SIG-M5 treated with dmso at 0.1 percent for 504 hours (cell line): ENCODE results near the gene BABAM2.

Source experiments
- DNase-seq: peaks from one replicate; lab custom pipeline; 2025; ENCODE audit not compliant: unreplicated experiment; lab: John Stamatoyannopoulos, UW

BABAM2 gene

DNA sequence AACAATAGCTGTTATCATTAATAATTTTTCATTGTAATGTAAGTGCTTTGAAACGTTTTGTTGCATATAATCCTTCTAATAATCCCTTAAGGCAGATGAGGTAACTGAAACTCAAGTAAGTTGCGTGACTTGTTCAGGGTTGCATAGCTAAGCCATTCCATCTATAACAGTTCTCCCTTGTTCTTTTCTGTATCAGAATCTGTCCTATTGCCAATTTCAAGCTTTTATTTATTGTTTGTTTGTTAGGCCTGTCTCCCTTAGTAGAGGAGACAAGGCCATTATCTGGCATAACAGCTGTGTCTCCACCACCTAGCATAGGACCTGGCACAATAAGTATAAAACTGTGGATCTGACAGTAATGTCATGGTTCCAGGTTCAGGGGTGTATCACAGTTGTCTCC is 19.4 kb downstream of the BABAM2 start:
- no peak for DNase-seq

DNA sequence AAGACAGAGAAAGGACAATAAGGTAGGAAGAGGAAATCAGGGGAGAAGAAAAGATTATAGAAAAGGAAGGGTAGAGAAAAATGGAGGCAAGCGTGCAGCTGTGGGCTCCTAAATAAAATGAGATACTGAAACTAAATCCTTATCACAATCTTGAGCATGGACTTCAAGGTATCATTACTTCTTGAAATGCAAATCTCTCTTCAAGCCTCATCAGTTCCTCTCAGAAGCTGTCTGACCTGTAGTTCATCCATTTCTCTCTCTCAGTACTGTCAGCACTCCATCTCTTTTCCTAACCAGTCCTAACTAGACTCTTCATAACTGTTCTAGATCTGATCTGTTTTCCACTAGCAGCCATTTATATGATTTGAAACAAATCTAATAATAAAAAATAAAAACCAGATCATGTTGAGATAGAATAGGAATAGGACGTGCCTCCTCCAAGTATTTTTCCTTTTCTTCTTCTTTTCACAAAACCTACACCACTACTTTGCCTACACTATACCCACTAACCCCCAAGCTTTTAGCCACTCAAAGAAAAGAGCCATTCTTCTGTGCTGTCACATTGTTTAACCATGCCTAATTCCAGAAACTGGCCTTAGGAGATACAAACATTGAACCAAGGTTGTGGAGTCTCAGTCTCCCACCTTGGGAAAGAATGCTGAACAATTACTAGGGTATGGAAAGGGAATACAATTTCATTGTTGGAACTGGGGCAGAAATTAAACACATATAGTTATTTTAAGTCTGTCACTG is 21.1 kb downstream of the BABAM2 start:
- no peak for DNase-seq

DNA sequence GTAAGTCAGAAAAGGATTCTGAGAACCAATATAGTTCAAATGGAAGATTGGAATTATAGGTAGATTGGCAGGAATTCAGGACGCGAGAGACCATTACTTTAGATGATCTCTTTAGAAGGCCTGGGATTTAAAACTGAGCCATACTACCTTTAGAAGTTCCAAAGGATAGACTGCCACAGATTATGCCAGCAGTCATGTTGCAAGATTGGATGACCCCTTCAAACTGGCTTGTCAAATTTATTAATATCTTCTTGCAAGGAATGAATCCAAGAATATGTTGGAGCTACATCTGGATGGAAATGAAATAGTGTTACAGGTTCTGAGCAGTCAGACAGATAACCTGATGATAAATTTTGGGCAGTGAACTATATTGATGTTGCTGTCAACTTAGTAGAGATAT is 22.0 kb downstream of the BABAM2 start:
- no peak for DNase-seq

DNA sequence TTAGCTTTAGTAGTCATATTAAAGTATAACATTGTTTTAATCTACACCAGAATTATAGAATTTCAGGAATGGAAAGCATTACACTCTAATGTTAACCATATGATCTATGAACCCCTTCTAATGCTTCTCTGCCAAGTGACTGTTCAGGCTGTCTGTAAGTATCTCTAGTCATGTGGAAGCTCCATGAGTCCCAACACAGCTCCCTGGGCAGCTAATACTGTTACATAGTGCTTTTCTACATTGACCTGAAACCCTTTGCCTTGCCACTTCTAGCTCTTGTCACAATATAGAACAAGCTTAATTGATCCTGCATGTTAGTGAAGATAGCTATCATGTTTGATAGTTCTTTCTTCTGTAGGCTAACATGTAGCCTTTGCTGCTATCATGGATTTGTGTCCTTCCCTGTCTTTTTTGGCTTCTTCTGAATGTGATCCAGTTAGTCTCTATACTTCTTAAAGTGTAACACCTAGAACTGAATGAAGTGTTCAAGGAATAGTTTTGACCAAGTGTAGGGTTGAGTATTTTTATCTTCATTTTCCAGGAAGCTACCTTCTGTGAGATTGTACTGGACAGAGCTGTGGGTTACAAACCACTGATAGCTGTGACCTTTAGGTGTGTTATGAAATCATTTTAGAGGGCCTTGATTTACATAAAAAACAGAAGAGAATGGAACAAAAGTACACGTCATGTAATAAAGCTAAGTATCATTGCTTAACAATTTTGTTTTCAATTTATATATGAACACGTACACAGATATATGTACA is 23.7 kb downstream of the BABAM2 start:
- DNase-seq = no peak

DNA sequence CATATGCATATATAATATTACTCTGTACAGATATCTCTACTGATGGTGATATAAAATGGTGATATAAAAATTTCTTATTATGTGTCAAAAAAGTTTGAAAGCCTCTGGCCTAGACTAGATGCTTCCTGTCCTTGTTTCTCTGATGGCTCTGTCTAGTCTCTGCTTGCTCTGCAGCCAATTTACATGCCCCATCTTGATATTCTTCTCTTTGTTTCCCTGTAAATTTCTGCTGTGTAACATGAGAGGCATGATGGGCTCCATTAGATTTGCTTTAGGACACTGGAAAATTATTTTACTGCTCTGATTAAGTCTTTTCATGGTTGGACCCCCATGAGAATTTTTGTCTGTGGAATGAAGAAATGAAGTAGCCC is 24.3 kb downstream of the BABAM2 start:
- DNase-seq = no peak

DNA sequence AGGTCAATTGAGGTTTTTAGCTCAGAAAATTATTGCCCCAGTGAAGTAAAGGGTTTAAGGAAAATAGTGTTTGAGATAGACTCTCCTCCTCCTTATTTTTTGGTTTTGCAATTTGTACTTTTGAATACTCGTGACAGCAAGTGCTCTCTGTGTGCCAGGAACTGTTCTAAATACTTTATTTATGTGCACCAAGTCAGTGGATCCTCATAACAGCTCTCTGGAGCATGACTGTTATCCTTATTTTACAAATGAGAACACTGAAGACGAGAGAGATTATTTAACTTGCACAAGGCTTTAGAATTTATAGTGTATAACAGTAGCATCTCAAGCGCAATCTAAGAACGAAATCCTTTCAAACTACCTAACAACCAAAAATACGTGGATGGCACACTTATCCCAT is 24.7 kb downstream of the BABAM2 start:
- DNase-seq = no peak

DNA sequence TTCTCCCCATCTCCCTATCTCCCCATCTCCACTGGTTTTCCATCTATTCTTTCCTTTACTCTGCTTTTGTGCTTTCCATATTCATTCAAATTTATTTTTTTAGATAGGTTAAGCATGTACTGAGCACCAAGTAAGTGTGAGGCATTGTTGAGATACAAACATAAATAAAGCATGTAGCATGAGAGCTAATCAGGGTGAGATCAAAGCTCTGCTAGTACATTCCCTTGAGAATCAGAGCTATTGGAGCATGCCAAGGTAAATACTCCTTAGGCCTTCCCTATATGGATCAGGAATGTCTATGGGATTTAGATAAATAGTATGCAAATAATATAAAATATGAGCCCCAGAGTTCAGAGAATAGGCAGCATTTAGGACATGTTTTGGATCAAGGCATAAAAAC is 25.3 kb downstream of the BABAM2 start:
- no peak for DNase-seq

DNA sequence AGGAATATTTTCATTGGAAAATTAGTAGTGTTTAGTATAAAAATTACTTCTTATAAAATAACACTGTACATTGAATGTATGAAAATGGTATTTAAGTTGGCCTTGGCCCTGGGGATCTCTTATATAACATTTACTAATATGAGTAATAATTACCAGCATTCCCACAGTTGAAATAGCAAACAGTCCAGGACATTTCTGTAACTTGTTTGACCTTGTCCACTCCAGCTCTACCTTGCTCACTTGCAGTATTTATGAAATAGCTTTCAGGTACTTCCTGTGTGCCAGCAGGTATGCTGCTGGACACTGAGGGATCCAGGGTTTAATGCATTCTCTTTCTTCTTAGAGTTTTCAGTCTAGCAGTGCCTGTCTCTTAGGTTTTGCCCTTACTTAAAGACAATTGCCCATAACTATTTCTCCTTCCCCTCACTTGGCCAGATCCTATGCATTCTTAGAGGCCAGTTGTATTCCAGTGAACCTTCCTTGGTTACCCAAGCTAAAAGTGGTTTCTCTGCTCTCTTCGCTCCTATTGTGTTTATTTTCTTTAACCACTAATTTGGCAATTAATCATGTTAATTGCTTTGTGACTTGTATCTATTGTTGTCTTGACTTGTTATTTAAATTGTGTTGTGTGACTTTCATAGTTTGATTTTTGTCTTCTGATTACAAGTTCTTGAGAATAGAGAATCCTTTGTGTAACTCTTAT is 25.9 kb downstream of the BABAM2 start:
- DNase-seq = no peak

DNA sequence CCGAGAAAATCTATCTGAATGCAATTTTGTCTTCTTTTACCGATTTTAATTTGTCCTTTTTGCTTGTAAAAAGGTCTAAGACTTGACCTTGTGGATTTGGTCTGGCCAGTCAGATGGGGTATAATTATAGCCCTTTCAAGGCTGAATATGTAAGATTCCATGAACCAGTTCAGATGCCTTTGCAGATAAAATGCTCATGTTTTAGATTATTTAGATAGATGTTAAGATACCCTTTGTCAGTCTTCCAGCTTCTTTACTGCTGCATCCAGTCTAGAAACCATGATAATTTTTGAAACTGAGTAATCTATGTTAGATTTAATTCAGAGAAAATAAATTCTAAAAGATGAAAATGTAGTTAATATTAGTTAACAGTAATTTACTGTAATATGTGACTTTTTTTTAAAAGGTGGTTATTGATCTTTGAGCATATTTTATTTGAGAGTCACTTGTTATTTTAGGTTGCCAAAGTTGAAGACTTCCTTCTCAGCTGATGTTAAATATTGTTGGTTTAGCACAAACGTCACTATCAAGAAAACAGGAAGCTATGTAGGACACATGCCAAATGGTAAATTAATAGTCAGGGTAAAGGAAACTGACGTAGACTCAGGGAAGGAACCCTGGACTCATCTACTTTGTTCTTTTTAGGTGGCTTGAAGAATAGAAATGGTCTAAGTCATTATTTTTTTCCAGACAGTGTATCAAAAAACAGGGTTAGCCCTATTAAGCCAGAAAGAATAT is 29.8 kb downstream of the BABAM2 start:
- peak; percentile 19 for DNase-seq

DNA sequence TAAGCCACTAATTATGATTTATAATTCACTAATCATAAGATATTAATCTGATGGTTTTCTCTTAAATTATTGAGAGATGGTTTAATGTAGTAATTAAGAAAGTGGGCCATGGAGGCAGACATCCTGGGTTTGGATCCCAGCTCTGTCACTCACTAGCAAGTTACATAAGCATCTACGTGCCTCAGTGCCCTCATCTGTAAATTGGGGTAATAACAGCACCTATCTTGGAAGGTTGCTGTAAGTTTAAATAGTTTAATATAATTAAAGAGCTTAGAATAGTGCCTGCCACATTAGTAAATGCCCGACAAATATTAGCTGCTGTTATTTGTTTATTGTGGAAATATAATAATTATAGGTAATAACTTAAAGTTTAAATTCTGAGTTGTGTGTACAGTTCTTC is 30.9 kb downstream of the BABAM2 start:
- no peak for DNase-seq

DNA sequence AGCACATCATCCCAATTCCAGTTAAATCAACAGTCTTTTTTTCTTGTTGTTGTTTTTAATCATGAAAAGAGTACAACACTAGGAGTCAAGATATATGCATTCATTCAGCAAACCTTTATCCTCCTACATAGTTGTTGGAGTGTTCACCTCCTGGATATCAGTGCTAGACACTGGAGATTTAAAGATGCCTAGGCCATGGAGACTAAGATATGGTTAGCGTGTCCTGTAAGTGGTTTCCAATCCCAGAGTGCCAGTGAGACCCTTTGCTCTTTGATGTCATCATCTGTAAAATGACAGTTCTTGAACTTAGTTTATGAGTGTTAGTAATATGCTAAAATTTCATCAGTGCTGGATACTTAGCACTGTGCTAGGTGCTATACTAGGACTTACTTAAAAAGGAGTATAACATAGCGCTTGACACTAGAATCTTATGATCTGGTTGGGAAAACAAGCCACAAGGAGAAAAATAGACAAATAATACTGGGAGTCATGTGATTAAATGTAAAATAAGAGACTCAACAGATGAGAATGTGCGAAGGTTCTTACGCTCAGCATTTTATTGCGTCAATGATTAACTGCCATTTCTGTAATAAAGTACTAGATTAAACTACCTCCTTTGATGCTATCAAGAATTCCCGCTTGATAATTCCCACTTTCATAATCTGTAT is 31.5 kb downstream of the BABAM2 start:
- DNase-seq = no peak

DNA sequence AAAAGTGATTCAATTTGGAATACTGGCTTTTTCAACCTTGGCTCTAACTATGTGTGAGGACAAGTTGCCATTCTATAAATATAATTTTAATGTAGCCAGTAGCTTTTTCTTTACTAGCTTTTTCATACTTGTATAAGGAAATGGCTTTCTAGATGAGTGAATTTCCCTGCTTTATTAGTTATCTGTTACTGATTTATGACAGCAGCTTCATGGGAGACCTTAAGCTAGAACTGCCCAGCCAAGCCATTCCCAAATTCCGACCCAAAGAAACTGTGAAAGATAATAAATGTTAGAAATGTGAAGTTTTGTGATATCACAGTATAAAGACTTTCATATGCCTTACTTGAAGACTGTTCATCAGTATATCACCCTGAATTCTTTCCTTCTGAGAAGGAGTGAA is 32.3 kb downstream of the BABAM2 start:
- DNase-seq = no peak

DNA sequence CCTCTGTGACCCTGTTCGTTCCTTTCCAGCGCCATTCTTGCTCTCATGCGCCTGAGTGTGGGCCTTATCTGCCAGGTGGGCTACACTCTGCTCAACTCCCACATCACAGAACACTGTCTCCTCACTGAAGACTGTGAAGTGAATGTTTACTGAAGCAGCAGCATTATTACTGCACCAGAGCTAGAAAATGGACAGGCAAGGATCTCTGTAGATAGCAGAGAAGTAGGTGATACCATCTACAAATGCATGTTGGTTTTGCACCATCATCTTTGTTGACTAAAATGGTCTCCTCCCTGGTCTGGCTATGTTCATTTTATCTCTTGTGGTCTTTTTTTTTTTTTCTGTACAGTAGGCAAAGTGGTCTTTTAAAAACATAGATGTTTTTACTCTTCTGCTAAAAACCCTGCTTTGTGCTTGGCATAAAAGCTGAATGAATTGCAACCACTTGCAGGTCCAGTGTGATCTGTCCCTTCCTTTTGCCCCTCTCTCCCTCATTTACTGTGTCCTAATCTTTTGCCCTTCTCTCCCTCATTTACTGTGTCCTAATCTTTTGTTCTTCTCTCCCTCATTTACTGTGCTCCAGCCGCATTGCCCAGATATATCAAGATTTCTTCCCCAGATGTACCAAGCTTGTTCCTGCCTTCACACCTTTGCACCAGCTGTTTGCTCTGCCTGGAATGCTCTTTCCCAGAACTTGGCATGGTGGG is 35.4 kb downstream of the BABAM2 start:
- no peak for DNase-seq

DNA sequence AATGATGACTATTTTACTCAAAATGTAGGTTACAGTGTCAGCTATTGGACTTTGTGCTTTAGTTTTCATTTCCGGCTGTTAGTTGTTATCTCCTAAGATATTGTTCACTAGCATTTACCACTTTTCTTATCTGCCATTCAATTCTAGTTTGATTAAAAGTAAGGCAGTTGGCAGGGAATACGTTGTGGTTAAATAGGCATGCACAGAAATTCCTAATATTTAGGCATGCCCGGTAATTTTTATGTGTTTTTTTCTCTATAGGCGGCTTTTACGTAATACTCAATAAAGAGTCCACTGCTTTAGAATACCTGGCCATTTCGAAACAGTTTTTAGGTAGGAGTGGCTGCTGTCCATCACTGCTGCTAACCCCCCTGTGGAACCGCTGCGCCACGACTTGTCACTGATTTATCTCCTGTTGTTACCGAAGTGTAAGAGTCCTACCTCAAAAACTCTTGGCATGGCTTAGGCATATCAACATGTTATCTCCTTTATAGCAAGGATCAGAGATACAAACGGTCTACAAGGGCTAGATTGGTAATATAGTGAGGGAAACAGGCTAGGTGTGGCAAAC is 39.5 kb downstream of the BABAM2 start:
- no peak for DNase-seq

DNA sequence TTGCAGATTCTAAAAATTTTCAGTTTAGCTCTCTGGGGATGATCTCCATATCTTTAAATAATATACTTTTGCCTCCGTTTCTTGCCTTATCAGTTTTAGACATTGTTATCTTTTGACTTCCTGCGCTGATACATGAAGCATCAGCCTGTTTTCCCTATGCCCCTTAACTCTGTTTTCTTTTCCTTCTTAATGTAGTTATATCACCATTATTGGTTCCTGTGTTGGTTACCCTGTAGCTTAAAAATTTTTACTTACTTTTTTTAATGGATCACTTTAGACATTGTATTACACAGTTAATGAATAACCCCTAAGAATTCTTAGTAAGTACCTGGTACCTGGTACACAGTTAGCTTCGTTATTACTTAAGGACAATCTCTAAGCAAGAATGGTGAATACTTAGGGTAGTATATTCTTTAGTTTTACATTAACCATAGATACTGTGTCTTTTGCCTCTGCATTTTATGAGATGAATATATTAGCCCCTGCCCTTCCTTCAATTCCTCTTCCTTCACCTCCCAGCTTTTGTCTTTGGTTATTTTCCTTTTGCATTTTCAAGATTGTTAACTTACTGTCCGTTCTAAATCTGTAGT is 40.9 kb downstream of the BABAM2 start:
- no peak for DNase-seq

DNA sequence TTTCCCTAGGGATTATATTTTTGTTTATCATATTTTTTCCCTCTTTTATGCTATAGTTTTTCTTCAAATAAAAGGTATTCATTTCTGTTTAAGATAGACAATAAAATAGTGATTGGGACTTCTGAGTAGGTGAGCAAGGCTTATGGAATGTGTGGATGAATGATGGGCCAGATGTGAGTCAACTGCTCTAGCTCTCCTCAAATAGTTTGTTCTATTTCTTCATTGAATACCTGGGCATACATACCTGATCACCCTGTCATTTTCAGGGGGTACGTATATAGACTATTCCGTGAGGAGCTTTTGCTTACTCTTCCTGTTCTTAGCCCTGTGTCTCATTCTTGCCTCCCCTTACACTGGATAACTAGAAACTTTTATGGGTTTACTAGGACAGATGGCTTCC is 41.9 kb downstream of the BABAM2 start:
- no peak for DNase-seq

DNA sequence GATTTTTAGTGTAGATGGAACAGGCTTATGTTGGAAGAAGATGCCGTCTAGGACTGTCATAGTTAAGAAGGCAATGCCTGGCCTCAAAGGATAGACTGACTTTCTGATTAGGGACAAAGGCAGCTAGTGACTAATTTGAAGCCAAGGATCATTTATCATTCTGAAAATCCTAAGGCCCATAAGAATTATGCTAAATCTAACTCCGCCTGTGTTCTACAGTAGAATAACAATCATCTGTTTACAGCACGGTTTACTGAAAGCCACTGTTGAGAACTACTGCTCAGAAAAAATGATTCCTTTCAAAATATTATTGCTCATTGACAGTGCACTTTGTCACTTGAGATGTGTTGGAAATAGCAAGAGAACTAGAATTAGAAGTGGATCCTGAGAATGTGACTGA is 44.5 kb downstream of the BABAM2 start:
- DNase-seq = no peak

DNA sequence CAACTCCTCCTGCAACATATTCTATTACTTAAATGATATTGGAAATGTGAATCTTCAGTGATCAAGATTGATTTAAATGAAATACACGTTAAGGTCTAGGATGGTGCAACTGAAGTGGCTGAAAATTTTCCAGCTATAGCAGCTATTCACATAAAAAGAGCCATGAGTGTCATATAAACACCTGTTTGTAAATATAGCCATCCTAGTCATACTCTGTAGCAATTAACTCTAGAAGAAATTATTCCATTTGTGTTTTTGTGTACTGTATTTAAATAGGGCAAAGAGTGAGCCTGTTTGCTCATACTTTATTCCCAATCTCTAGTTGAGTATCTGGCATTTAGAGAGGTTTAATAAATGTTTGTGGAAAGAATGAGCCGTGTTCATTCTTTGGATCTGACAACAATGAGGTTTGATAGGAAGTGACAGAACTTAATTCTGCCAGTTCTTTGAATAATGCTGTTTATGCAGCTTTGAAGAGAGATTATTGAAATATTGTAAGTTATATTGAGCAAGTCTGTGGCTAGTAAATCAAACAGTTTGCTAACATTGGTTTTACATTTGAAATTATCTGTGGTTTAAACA is 49.7 kb downstream of the BABAM2 start:
- DNase-seq = no peak

DNA sequence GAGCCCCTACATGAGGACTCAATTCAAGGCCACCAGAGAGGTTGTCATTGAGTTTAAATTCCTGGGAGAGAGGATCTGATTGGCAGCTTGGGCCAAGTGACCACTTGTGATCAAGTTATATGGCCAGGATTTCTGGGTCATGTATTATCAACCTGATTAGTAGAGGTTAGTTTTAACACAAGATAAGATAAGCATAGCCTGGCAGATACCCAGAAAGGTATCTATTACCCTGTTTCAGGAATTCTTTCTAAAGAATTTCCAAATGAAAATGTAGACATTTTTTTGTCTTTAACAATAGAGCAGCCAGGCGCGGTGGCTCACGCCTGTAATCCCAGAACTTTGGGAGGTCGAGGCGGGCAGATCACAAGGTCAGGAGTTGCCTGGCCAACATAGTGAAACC is 50.5 kb downstream of the BABAM2 start:
- DNase-seq = no peak
